ENCODE results near the gene BOLL. TPM values are rescaled to one million over a fixed set of nuclear protein-coding genes. Genes with fewer than 3 reads are reported as not detected.

Gene BOLL, protein sequence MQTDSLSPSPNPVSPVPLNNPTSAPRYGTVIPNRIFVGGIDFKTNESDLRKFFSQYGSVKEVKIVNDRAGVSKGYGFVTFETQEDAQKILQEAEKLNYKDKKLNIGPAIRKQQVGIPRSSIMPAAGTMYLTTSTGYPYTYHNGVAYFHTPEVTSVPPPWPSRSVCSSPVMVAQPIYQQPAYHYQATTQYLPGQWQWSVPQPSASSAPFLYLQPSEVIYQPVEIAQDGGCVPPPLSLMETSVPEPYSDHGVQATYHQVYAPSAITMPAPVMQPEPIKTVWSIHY
- not detected in 2 replicates for total RNA-seq

DNA sequence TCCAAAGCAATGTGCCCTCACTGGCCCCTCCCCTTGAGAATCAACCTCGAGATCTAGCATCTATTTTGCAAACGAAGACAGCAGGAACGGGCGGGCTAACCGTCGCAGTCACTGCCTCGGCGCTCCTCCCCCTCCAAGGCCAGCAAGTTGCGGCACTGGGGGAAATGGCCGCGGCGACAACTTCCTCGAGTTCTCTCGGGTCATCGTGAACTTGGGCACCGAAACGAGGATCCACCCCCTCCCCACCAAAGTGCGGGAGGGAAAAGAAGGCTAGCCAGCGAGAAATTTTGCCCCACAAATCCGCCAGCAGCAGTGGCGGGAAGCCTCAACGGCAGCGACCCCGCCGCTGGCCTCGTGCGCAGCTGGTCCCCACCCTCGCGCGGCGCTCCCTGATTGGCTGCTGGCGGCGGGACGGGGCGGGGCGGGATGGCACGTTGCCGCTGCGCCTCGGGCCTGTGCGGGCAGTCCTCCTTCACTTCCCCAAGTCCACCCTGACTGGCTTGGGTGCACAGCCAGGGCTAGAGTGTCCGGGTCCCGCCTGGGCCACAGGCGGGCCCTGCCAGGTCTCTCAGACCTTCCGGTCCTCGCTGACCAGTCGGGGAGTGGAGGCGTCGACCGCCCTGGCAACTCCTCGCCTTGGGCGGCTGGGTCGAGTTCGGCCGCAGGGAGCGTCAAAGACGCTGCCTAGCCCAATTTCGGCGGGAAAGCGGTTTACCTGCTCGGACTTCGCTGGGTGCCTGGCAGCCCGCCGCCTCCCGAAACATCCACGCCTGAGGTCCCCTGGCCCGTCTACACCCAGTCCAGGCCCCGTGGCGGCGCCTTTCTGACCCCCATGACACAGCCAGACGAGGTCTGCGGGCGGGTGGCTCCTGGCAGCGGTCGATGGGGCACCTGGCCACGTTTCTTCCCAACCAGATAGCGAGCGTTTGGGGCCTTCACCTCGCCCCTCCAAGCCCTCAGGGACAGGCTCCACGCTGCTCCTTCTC, at the start of gene BOLL:
Gene BOLL, minus strand, starts transcription at position 364 of the 986 bp plus-strand sequence. CDS start 3,469 bp downstream, outside the sequence.
- intact Hi-C loops (cut with micrococcal nuclease): loop anchor here (5.0 kb wide), 1 partner anchor 268 kb away; the partner anchor contains the start of gene MOB4

DNA sequence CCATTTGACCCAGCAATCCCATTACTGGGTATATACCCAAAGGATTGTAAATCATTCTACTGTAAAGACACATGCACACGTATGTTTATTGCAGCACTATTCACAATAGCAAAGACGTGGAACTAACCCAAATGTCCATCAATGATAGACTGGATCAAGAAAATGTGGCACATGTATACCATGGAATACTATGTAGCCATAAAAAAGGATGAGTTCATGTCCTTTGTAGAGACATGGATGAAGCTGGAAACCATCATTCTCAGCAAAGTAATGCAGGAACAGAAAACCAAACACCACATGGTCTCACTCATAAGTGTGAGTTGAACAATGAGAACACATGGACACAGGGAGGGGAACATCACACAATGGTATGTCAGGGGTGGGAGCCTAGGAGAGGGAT, 49.7 kb upstream of the BOLL start:
- intact Hi-C loops (cut with micrococcal nuclease): loop anchor here (5.0 kb wide), 1 partner anchor 53 kb away; no protein-coding TSS in a partner anchor

DNA sequence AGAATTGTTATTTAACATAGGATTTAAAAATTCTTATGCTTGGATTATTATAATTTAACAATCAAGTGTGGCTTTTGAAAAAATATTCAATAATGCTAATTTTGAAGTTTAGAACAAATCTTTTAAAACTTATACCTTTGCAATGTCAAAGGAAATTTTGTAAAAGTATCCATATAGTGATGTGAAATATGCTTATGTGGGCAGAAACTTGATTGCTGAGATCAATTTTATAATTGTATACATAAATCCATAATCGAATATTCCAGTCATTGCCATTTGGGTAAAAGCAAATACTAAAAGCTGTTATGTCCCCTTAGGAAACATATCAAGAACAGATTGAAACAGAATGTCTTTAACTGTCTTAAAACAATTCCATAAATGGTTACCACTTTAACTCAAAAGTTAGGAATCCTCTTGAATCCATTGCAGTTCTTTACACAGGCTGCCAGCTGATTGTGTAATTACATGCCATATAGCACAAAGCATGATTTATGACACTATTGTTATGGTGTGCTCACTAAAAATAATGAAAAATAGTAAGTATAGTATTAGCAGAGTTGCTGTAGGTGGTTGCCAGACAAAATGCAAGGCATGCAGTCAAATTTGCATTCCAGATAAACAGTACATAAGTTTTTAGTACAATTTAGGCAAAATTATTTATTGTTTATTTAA, 43.5 kb upstream of the BOLL start:
- intact Hi-C loops (cut with micrococcal nuclease): no loop called here

DNA sequence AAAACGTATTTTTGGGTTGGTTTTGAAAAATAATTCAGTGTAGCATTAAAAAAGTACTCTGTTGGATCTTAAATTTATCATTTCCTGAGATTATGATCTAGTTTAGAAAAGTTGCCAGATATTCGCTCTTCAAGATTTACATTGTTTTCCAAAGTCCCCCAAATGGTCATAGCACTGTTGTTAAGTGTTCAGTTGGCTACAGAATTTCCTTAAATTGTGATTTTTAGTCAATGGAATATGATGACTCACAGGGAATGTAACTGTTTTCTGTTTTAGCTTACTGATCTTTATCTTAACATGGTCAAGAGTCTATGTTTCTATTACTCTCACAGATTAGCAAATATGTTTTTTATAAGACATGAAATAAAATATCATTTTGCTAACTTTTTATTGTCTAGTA, 42.5 kb upstream of the BOLL start:
- intact Hi-C loops (cut with micrococcal nuclease): no loop called here

DNA sequence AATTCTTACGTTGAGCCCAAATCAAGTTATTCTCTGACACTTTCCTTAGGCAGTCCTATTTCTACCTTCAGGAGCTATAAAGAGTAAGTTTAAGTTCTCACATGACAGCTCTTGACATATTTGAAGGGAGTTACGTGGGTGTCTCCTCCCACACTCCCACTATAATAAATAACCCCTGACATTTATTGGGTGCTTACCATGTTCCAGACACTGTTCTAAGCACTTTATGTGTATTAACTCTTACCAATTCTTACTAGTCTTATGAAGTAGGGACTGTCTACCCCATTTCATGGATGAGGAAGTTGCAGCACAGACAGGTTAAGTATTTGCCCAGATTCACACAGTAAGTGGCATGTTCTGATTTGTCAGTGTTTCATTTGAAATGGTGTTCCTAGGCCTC, 37.2 kb upstream of the BOLL start:
- intact Hi-C loops (cut with micrococcal nuclease): no loop called here

DNA sequence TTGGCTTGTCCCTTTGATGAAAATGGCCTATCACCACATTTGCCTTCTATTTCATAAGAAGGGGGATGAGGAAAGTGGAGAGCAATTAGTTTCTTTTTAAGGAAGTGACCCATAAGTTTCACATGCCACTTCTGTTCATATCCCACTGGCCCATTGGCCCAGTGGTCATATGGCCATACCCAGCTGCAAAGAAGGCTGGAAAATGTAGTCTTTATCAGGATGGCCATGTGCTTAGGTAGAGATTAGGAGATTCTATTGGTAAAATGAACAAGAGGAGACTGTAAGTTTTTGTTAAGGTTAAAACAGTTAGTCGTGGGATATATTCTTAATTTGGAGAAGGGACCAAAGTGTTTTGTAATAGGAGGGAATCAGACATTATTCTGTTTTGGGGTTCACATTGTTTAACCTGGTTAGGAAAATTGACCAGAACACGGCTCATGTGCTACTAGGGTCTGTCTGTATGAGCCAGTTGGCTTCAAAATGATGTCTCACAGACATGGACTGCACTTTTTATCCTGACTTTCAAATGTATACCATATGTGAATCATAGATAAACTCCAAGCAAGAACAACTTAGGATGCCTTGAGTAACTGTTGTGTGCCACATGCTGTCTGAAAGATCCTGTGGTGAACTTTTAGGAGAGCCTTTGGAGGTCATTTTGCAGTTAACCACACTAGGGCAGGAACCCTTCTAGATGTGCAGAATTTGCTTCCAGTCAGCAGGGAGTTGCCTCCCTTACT, 36.6 kb upstream of the BOLL start:
- intact Hi-C loops (cut with micrococcal nuclease): no loop called here

DNA sequence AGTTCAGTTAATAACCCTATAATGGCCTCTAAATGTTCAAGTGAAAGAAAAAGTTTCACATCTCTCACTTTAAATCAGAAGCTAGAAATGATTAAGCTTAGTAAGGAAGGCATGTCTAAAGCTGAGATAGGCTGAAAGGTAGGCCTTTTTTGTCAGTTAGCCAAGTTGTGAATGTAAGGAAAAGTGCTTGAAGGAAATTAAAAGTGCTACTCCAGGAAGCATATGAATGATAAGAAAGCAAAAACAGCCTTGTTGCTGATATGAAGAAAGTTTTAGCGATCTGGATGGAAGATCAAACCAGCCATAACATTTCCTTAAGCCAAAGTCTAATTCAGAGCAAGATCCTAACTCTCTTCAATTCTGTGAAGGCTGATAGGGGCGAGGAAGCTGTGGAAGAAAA, 29.4 kb upstream of the BOLL start:
- intact Hi-C loops (cut with micrococcal nuclease): no loop called here

DNA sequence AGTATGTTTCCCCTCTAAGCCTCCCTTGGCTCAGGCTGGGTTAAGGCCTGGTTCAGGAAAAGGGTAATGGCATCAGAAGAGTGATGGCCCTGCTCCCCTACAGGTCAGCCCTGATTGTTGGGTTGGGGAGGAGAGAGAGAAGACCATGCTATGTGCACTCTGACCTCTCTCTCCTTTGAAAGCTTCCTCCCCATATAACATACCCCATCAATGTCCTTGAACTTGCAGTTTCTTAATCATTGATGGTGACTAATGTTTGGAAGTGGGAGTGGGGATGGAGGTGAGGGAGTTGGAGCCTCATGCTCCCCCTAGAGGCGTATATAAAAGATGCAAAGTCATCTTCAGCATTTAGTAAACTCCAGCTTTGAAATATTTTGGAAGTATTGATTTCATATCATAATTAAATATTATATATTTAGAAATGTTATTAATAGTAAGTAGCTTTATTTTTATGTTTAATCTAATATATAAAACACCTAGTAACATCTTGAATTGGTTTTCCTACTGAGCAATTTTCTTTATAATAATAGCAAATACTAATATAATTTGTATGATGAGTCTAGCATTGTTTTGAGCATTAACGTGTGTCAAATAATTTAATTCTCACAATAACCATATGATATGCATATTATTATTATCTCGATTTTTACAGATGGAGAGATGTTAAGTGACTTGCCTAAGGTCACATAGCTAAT, 28.1 kb upstream of the BOLL start:
- intact Hi-C loops (cut with micrococcal nuclease): no loop called here

DNA sequence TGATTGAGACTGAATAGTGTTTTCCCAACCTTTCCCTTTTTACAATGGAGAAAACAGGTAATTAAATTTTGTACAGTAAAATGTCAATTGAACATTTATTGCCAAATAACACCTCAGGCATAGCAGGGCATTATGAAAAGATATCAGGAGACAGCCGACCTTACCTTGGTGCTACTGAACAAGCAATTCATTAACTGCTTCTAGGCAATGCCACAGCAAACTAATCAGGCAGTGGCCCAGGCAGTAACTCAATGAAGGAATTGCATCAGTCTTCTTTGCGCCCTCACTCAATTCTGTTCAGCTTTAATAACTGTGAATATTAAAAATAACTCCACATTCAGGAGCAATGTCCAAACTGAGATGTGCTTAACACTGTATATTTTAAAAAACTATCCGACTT, 25.4 kb upstream of the BOLL start:
- intact Hi-C loops (cut with micrococcal nuclease): no loop called here

DNA sequence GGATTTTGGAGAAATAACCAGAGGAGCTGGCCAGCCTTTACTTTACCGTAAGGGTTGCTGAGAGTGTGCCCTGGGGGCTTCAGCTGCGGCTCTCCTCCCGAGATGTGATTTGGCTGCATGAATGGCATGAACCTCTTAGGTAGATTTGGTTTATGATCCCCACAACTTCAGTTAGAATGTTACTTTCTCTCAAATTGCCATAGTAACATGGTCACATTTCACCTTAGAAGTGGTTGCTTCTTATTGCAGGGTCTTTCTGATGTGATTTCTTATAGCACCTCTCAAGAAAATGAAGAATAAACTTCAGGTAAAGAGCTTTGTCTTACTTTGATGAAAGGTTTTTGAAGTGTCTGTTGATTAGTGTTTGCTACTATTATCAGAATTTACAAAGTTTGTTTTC, 24.9 kb upstream of the BOLL start:
- intact Hi-C loops (cut with micrococcal nuclease): no loop called here

DNA sequence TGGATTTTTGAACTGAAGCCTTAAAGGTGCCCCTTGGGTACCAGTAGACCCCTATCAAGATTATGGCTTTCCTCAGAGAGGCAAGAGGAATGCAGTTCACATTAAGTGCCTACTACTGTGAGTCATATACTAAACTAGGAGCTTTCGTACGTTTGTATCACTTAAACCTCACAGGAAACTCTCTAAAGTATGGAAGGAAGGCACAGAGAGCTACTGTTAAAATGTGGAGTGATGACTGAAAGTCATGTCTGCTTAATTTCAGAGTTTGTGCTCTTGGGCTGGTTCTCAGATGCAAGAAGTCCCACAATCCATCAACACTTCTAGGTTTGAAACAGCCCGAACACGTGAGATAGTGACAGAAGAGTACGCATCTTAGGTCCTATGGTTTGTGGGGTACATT, 23.9 kb upstream of the BOLL start:
- intact Hi-C loops (cut with micrococcal nuclease): no loop called here

DNA sequence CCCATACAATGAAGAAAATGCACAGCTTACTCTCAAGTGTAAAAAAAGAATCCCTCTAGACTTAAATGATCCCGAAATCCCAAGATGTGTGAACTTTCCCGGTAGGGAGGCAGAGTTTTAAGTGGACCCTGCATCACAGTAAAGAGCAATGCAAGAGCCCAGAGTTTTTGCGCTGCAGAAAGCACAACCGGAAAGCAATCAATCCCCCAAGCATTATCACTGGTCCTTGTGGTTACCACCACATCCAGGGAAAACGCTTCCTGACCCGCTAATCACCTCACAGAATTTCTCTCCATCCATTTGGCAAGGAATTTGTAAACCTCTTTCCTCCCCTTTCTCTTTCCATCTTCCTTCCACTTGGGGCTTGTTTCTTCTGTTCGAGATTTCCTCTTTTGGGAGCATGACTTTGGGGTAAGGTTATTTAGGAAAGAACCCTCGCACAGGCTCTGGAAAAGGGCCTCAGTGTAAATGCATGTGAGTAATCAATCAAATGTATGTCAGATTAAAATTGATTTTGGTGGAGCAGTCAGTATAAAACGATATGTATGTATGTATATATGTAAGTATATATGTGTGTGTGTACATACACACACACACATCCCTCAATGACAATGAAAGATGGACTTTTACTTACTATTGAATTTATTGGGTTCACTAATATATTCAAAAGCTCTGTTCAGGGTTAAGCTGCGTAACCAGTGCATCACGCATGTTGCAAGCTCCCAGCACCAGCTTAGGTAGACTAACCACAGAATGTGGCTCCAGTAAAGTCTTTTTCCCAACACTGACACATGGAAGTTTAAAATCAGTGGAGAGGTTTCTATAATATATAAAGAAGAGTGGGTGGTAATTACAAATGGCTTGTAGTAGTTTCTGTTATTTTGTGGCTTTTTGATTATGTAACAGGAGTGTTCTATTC, 20.9 kb upstream of the BOLL start:
- intact Hi-C loops (cut with micrococcal nuclease): loop anchor here (2.0 kb wide), 2 partner anchors 41 to 129 kb away; no protein-coding TSS in a partner anchor

DNA sequence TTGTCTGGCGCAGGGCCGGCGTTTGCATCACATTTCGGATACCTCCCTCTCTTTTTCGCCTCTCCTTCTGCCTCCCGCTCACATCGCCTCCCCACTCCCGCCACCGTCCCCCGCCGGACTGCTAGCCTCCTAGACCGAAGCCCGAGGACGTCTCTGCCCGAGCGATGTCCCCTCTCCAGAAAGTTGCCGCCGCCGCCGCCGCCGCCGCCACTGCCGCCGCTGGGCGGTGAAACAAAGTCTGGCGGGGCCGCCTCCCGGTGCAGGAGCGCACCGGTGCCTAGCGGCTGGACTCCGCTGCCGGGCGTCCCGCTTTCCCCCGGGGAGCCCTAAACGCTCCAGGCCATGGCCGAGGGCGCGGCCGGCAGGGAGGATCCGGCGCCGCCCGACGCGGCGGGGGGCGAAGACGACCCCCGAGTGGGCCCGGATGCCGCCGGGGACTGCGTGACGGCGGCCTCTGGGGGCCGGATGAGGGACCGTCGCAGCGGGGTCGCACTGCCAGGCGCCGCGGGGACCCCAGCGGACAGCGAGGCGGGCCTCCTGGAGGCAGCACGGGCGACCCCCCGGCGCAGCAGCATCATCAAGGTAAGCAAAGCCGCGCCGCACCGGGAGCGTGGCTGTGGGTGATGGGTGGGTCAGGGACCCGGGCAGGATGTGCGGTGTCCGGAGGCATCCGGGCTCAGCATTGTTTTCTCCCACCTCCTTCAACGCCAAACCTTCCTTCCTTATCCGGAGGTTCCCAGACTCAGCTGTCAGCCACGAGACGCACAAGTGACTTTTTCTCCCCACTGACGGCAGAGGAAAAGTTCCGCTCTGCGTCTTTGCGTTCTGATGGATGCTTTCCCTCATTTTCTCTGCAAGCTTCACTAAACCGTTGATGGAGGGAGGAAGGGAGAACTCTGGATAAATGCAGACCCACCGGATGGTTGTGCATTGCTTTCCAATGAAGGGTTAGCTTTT, 19.9 kb upstream of the BOLL start:
- intact Hi-C loops (cut with micrococcal nuclease): loop anchor here (1.0 to 2.0 kb wide), 7 partner anchors 33 to 491 kb away; partner anchors contain the start of gene HSPD1

DNA sequence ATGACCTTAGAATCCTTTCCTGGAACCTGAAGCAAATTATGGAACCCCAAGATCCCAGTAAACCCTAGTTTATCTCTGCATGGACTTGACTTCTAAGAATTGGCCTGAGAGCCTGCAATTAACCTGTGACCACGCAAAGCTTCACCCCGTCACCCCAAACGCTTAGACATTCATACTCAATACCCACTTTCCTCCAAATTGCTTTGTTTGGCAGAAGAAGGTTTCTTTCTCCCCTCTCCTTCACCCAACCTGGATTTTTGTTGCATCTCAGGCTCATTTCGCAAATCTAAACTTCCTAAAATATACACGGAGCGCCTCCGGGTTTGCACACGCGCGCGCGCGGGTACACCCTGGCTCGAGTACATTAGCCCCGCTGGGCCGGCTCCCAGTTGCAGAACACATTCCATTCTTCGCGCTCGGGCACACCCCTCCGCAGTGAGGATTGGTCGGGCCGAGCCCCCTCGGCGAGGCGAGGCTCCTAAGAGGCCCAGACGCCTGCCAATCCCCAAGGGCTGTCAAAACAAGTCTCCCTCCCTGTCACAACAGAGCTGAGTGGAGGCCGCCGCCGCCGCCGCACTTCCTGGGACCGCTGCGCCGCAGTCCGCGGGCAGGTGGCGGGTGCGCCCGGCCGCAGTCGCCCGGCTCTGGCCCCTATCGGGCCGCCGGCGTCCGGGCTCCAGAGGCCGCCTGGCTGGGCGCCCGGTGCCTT, 19.1 kb upstream of the BOLL start, which contains the start of gene PLCL1:
Gene PLCL1, plus strand, starts transcription at position 545 of the 709 bp plus-strand sequence.
- intact Hi-C loops (cut with micrococcal nuclease): loop anchor here (1.0 to 2.0 kb wide), 7 partner anchors 34 to 492 kb away; partner anchors contain the start of gene HSPD1

DNA sequence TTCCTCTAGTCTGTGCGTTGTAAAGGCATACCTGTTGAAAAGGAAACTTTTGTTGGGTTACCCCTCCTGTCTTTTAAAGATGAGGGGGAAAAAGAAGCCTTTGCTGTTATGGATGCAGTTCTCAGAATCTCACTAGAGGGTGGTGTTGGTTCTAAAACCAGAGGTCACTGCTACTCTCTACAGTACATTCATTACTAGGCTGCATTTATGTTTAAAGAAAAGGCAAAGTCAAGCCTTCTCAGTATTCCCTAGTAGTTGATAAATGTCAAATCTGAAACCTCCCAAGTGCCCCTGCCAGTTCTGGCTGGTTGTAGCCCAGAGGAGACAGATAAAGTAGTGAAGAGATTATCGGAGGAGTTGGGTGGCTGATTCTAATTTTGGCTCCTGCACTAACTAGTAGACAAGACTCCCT, 17.9 kb upstream of the BOLL start:
- intact Hi-C loops (cut with micrococcal nuclease): loop anchor here (1.0 kb wide), 2 partner anchors 251 to 324 kb away; no protein-coding TSS in a partner anchor

DNA sequence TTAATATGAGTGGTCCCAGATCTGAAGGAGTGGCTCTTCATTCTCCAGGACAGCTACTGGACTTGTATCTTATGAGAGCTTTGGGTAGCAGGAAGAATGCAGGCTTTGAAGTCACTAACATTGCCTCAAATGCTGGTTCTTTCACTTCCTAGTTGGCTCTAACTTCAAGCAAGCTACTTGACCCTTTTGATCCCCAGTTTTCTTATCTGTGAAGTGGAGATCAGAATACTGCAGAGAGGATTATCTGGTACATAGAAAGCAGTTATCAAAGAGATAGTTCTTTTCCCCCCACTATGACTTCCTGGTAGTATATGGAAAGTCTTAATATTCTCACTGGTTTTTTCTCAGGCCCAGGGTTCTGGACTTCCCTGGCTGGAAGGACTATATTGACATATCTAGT, 15.9 kb upstream of the BOLL start:
- intact Hi-C loops (cut with micrococcal nuclease): no loop called here

DNA sequence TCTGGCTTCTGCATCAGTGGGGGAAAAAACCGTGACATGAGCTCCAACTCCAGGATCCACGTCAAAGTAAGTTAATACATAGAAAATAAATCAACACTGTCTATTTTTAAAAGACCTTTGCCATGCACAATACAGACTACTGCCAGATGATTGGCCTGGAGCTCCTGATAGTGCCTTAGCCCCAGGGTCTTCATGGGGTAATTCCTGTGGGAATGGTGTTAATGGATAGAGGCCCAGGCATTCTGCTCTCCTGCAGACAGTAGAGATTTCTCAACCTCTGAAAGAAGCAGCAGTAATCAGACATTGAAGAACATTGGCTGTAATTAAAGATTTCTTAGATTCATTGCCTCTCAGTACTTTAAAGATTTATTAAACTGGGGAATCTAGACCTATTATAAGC, 15.0 kb upstream of the BOLL start:
- intact Hi-C loops (cut with micrococcal nuclease): no loop called here

Data from T-helper 2 cell treated with Interferon-gamma antibody and Interleukin-4, amounts not matched to agents 100 ng/mL and 5 ng/mL, for 36 hours (primary cell).